Kidney tubule cell (primary cell): ENCODE data around the gene HNRNPA1.
A peak's percentile ranks its signal among the peaks of the same experiment; 100 is the strongest.

Experiments used
- DNase-seq: peaks from one replicate; pipeline ENCODE4 v3.0.0-alpha.2; 2018; ENCODE audit warnings: low spot score

The HNRNPA1 gene

DNA sequence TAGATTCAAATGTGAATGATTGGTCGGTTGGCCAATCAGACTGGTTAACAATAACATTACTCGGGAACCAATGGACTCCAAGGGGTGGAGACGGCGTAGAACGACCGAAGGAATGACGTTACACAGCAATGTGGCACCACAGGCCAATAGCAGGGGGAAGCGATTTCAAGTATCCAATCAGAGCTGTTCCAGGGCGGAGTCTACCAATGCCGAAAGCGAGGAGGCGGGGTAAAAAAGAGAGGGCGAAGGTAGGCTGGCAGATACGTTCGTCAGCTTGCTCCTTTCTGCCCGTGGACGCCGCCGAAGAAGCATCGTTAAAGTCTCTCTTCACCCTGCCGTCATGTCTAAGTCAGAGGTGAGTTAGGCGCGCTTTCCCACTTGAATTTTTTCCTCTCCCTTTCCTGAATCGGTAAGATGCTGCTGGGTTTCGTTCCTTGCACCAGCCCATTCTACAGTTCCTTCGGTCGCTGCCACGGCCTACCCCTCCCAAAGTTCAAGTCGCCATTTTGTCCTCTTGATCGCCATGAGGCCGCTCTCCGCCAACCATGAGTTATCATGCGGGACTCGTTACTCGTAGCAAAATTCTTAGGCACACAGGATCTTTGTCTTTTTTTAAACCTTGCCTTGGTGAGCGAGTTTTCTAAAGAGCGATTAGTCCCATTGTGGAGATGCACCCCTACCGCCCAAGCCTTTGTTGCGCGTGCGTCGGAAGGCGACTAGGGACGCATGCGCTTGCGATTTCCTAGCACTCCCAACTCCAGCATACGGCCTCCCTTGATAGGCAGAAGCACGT, at the start of gene HNRNPA1:
HNRNPA1 (plus strand) TSS at position 259 of the 793 bp plus-strand sequence; CDS start at position 341, 82 bp downstream.
- peak; percentile 100 for DNase-seq

DNA sequence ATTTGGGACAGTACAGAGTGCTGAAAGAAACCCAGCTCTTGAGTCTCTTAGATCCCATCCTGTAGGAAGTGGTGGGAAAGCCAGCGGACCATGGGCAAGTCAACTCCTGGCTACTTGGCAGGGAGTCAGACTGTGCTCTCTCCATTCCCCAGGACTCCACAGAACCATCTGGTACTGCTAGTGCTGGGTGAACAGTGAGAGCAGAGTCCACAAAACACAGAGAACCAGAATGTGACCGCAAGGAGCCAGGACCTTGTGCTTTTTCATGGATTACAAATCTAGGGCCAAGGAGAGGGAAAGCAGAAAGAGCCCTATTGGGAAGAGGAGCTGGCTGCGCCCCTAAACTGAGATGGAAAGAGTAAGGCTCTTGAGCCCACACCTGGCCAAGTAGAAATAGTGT, 49.3 kb upstream of the HNRNPA1 start:
- peak; percentile 33 for DNase-seq

DNA sequence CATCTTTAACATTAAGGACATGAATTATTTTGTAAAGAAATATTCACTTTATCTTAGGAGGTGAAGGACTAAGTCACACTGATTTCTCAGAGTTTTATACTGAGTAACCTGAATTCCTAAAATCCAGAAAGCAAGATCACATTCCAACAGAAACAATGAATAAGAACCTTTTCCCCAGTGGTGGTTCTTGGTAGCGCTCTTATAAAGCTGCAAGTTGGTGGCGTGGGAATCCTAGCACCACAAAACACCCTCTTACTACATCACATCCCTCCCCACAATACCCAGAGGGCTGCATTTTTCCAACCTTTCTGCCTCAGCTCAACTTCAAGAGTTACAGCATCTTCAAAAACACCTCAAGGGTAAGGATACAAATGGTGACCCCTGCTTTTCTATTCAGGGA, 47.7 kb upstream of the HNRNPA1 start:
- no peak for DNase-seq

DNA sequence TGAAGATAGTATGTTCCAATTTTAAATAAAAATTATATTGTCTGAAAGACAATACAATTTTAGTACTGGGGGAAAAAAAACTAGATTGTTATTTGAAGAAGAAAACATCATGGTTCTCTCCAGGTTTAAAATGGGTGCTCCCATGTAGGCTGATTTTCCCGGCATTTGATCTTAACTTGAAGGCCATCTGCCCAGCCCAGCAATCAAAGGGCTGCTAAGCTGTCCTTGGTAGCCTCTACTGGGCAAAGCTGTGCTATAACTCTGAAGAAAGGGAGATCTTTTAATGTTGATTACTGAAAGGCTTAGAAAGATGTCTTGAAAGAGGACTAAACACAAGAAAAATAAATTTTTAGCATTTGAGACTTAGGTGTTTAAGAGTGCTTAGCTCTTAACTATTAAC, 42.0 kb upstream of the HNRNPA1 start:
- no peak for DNase-seq

DNA sequence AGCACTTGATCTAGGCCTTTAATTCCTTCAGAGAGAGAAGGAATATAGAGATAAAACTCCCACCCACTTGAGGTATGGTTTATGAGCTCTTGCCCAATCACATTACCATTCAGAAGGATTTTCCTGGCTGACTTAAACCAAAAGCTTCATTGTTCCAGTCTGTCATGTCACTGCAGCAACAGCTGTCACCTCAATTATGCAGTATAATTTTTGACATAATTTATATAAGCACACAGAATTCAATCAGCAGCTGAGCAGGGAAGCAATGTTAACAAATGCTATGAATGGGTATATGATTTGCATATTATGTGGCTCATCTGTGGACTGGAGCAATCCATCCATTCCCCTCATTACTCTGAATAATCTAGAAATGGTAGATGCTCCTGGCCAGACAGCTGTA, 40.9 kb upstream of the HNRNPA1 start:
- DNase-seq: no peak

DNA sequence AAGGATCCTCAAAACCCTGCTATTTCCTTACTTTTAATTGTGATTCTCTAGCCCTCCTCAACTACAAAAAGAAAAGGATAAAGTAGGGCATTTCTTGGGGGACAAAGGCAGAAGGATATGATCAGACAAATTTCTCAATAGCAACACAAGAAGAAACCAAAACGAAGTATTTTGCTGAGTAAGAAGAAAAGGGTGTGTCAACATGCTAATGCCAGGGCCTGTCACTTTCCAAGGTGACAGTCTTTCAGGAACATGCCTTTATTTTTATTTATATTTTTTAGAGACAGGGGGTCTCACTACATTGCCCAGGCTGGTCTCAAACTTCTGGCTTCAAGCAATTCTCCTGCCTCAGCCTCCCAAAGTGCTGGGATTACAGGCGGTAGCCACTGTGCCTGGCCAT, 40.4 kb upstream of the HNRNPA1 start:
- no peak for DNase-seq

DNA sequence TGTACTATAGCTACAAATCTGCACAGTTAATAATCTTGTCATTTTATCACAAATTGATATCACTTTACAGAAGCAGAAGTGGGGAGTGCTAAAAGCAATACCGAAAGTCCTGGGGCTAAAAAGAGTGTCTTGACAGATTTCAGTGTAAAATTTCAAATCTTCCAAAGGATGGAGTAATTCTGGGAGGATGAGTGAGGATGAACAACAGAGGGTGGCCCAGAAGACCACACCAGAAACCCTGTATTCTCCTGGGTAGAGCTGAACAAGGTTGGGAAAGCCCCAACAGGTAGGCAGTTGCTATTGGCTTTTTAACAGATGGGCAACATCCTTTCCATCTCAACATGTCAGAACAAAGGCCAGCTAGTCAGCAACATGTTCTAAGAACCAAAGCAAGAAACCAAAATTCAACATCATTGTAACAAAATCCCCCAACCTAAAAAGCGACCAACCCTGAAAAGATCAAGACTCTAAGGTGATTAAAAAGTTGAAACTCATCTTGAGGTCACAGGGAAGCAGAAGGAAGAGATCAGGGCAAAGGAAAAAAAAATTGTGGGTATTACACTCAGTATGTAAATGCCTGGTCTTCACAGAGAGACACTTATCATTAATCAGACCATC, 39.4 kb upstream of the HNRNPA1 start:
- no peak for DNase-seq

DNA sequence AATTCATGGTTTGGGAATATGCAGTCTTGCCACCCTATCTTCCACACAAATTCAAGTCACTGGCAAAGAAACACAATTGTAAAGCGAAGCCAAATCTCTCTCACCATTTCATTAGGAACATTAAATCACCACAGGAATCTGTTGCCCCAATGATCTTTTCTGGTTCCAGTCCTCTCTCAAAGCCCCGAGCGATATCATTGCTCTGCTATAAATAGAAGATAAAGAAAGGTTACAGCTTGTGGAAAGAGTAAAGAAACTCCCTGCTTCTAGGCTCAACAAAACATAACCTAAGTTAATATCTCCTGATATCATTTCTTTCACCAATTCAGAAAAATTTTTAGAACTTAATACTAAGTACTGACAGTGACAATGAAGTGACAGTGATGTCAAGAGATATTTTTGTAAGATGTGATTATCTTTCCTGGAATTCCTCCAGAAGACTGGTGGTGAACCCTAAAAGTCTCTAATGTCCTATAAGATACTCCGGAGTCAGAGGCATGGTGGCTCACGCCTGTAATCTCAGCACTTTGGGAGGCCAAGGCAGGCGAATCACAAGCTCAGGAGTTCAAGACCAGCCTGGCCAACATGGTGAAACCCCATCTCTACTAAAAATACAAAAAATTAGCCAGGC, 34.4 kb upstream of the HNRNPA1 start:
- DNase-seq: no peak

DNA sequence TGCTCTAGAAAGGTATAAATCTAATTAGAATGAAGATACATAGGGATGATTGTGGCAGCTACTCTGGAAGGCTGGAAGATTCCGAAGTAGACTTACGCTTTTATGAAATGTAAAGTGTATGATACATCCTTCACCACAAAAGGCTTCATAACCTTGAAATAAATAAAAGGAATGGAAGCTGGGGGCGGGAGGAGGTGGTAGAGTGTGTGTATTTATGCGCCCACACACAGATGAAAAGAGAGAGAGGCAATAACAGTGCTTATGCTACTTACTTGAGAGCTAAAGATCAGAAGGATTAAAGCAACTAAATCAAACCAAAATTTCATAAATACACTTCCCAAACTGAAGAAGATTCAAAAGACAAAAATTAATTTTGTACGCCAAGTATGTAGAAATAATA, 31.0 kb upstream of the HNRNPA1 start:
- DNase-seq: no peak

DNA sequence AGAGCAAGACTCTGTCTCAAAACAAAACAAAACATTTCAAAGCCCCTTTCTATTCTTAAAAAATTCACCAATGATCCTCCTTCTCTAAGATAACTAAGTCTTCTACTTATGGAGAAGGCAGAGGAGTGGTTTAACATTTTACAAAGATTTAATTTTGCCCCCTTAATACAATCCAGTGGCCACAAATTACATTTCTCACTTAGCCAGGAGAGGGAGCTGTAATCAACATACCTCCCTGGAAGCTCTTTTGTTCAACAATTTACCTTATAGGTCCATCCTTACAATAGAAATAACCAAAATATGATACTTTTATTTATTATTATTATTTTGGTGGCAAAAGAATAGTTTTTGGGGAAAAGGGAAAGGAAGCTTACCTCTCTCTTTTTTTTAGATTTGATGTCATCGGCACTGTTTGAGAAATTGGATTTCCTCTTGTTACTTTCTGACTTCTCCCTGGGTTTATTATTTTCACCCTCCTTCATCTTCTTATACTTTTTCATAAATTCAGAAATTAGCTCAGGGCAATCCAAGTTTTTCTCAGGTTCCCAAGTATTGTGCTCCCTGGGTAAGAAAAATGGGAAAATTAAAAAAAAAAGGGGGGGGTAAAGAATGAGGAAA, 28.8 kb upstream of the HNRNPA1 start:
- peak; percentile 55 for DNase-seq

DNA sequence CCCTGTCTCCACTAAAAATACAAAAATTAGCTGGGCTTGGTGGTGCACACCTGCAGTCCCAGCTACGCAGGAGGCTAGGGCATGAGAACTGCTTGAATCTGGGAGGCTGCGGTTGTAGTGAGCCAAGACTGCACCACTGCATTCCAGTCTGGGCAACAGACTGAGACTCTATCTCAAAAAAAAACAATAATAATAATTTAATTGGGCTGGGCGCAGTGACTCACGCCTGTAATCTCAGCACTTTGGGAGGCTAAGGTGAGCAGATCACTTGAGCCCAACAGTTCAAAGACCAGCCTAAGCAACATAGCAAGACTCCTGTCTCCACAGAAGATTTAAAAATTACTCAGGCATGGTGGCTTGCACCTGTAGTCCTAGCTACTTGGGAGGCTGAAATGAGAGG, 27.3 kb upstream of the HNRNPA1 start:
- DNase-seq: no peak

DNA sequence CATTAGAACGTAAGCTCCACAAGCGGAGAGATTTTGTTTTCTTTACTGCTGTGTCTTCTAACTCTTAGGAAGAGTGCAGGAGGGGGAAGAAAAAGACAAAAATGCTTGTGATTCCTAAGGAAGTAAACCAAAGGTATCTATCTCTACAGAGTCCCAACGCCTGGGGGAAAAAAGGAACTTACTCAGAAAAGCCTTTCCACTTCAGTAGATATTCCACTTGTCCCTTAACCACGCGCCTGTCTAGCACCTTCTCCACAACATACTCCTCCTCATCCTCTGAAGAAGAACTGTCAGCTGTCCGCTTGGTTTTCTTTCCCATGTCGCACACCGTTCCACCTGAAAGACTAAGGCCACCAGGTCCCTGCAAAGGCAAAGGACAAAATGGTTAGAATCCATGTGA, 23.2 kb upstream of the HNRNPA1 start:
- DNase-seq: peak; percentile 33

DNA sequence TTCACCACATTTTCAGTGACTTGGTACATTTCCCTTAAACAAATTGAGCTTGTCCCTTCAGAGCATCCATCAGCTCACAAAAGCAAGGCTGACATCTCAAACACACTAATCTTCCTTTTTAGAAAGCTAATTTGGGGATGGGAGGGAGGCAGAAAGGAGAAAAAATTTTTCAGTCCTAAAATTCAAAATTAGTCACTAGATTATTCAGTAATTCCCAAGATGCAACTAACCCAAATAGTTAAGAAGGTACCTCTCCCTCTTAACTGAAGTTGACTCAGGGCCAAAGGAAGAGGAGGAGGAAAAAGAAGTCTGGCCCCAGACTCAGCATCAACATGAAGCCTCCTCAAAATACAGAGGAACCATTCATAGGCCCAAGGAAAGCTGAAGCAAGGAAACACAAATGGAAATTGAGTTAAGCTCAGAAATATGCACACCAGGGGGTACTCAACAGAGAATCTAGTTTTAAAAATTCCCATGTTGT, 22.3 kb upstream of the HNRNPA1 start:
- DNase-seq: peak; percentile 67

DNA sequence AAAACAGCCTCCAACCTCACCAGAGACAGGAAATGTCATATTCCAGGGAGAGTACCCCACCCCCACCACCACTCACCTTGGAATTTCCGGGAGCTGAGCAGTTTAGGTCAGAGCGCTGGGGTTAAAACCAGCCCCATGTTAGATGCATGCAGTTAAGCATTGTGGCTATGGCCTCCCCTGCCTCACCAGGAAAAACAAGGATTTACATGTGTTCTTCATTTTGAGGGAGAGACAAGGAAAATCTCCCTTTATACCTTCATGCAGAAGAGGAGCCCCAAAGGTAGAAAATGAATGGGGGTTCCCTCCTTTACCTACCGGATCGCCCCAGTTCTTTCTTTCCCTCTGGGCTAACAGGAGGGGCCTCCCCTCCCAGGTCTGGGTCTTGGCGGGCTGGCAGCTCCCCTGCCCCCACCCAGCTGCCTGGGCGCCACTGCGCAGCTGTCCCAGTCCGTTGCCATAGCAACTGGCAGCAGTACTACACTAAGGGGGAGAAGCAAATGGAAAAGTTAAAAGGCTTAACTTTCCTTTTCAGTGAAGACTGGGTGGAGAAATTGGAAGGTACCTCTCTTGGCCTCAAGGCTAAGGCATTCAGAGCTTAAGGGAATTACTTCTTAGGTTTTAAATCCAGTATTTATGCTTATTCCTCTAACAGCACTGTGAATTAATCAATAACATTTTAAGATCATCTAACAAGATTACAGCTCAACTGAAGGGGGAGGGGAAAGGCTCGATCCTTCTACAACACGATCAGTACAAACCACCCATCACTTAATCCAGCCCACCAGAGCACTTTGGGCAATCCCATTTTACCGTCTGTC, 21.1 kb upstream of the HNRNPA1 start:
- DNase-seq: peak; percentile 94

DNA sequence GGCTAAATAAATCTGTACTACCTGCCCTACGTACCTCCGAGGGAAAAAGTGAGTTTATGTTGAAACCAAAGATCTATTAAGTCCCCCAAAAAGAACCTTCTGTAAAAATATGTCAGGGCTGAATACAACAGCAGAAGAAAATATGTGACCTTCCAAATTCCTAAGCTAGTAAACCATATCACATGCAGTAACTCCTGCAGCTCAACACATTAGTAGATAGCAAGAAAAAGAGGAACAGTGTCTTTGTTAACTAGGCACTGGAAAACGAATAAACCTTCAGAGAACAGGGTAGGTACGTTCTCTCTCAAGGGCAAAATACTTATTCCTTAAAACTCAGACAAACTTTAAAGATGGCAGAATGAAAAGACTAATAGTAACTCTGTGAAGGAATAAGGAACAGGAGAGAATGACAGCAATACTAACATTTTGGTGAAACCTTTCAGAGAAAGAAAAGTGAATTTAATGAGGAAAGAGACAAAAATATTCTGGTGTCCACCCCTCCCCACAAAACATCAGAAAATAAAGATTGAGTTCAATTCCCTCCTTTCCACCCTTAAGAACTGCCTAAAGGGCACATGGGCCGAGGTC, 18.6 kb upstream of the HNRNPA1 start:
- peak; percentile 35 for DNase-seq

DNA sequence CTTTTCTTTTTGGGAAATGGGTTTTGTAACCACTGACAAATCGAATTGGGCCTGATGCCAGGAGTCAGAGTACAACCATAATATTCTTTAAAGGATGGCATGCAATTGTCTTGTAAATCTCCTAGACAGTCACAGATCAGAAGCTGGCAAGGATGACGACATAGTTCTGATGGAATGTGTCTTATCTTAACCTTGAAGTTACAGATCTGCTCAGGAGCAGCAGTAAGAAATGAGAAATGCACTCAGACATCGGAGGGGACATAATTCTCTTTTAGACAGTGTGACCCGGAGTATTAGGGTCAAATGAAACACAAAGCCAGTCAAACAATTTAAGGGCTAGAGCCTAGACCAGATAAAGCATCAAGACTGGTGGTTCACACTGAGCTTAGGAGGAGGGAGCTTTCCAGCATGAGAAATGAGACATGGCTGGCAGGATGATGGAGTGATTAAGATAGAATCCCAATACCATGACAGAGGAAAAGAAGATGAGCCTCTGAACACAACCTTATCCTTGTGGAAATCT, 18.1 kb upstream of the HNRNPA1 start:
- peak; percentile 81 for DNase-seq

DNA sequence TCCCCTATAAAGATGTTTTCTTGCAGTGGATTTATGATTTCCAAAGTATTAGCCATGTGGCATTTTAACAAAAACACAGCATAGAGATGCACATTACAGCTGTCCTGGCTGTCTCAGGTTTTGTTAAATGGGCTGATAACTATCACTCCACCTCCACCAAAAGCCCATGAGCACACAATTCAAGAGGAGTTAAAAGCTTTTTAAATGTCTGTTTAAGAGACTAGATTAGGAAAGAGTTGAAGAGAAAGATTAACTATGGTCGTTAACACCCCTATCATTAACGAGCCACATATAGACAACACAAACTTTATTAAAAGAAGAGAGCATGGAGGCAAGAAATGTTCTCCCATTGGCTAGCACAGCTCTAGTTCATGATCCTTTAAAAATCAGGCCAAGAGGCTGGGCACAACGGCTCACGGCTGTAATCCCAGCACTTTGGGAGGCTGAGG, 15.1 kb upstream of the HNRNPA1 start:
- DNase-seq: no peak

DNA sequence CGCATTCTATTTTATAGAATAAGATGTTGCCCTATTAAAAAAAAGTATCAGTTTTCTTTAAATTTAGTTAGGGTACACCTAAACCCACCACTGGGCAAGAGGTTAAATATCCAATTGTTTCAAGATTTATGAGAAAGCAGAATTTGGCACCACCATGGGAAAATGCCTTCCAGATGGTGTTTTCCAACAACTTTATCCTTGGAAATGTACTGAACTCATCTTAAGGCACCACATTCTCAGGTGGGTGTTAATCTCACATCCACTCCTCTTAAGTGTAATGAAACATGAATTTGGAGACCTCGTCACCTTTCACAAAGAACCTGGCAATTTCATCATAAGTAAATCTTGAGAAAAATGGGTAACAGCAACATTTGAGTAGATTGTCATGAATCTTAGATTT, 13.7 kb upstream of the HNRNPA1 start:
- no peak for DNase-seq

DNA sequence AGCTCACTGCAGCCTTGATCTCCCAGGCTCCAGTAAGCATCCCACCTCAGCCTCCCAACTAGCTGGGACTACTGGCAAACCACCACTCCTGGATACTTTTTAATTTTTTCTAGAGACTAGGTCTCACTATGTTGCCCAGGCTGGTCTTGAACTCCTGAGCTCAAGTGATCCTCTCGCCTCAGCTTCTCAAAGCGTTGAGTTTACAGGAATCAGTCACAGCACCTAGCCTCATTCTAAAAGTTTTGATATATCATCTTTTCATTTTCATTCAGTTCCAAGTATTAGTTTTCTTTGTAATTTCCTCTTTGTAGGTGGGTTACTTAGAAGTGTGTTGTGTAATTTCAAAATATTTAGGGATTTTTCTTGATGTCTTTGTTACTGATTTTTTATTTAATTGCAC, 10.2 kb upstream of the HNRNPA1 start:
- no peak for DNase-seq

DNA sequence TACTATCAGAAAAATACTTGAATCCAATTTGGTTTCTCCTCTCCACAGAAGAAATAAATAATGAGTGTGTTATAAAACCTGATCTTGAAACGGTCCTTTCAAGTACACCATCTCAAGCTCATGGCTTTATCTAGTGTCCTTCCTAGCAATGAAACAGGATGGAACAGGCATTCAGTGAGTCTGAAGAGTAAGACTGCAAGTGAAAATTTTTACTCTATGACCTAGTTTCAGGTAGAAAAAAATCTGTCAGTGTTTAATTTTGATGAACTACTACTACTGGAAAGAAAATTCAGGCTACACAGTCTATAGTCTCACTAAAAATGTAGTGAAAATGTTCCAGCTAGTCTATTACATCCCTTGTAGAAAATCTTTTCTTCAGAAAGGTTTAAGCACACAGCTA, 8.3 kb upstream of the HNRNPA1 start:
- DNase-seq: no peak

DNA sequence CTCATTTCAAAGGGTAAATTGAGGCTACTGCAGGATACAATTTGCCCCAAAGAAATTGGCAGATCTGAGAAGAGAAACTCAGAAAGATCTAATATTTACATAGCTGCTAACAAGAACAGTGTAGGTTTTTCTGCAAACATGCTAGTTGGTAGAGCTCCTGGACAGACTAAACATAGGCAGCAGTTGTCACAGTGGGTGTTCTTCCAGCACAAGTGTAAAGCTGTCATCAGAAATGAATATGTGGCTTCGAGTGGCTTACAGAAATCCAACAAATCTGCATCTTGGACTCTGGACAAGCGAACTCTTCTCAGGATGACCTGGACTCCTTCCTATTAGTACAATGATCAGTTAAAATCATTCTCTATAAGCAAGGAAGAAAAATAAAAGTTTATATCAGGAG, 6.5 kb upstream of the HNRNPA1 start:
- no peak for DNase-seq
